WTC11 (cell line): ENCODE measurements around the gene SPNS3. TPM values are rescaled to one million over a fixed set of nuclear protein-coding genes. Genes with fewer than 3 reads are reported as not detected.
A peak's percentile ranks its signal among the peaks of the same experiment; 100 is the strongest.

Experiments used
- ATAC-seq: fragments of 200-7000 bp; cut with Tn5 transposase; 2 replicates; pipeline ENCODE4 v1.10.0; 2021; ENCODE audit warnings: mild to moderate bottlenecking, moderate library complexity
- CTCF ChIA-PET: fragments of 300-600 bp; sonication (Branson Sonifier 250); formaldehyde crosslinking; loops from one replicate; lab custom pipeline; 2021; ENCODE audit warnings: antibody characterized with exemption; lab: Charles Lee
- POLR2A ChIA-PET: fragments of 350-600 bp; sonication (Branson Sonifier 250); formaldehyde crosslinking; loops from one replicate; lab custom pipeline; 2021; ENCODE audit warnings: antibody characterized with exemption; lab: Charles Lee
- DNase-seq: peaks from one replicate; pipeline ENCODE4 v3.0.0; 2021; ENCODE audit warnings: low spot score
- H3K27ac Mint-ChIP-seq: 2 replicates; pipeline ENCODE4 v1.8.0; 2021; ENCODE audit warnings: mixed read lengths
- H3K27me3 Mint-ChIP-seq: 2 replicates; pipeline ENCODE4 v1.8.0; 2021; ENCODE audit warnings: low read depth, mild to moderate bottlenecking, moderate library complexity, mixed read lengths
- H3K36me3 Mint-ChIP-seq: 2 replicates; pipeline ENCODE4 v1.8.0; 2021; ENCODE audit warnings: mixed read lengths
- H3K4me1 Mint-ChIP-seq: 2 replicates; pipeline ENCODE4 v1.8.0; 2022; ENCODE audit warnings: mixed read lengths
- H3K4me3 Mint-ChIP-seq: 2 replicates; pipeline ENCODE4 v1.8.0; 2021; ENCODE audit warnings: mild to moderate bottlenecking, moderate library complexity, mixed read lengths
- H3K9me3 Mint-ChIP-seq: 2 replicates; pipeline ENCODE4 v1.8.0; 2021; ENCODE audit warnings: mixed read lengths
- ATF1 ChIP-seq: sonication (generic); formaldehyde crosslinking; IDR thresholded peaks from 2 replicates; pipeline ENCODE4 v1.8.1; 2023; ENCODE audit warnings: mild to moderate bottlenecking, moderate library complexity, missing genetic modification reagents
- ATF3 ChIP-seq: sonication (generic); formaldehyde crosslinking; conservative IDR thresholded peaks from 2 replicates; pipeline ENCODE4 v1.8.1; 2022; ENCODE audit warnings: mild to moderate bottlenecking, missing genetic modification reagents
- CDX4 ChIP-seq: fragments of 250-450 bp; sonication (Bioruptor Pico); IDR thresholded peaks from 2 replicates; pipeline ENCODE4 v1.9.0; 2021; ENCODE audit warnings: moderate library complexity, mild to moderate bottlenecking, inconsistent platforms, borderline replicate concordance
- CREM ChIP-seq: sonication (generic); formaldehyde crosslinking; IDR thresholded peaks from 2 replicates; pipeline ENCODE4 v1.8.1; 2022; ENCODE audit warnings: mild to moderate bottlenecking, missing genetic modification reagents, moderate library complexity
- ELF4 ChIP-seq: sonication (generic); formaldehyde crosslinking; IDR thresholded peaks from 2 replicates; pipeline ENCODE4 v1.8.1; 2022; ENCODE audit warnings: low read depth, mild to moderate bottlenecking, moderate library complexity, missing genetic modification reagents
- ETV6 ChIP-seq: sonication (generic); formaldehyde crosslinking; IDR thresholded peaks from 2 replicates; pipeline ENCODE4 v1.8.1; 2022; ENCODE audit warnings: mild to moderate bottlenecking, missing genetic modification reagents
- FOXK1 ChIP-seq: sonication (generic); formaldehyde crosslinking; IDR thresholded peaks from 2 replicates; pipeline ENCODE4 v1.8.0; 2022; ENCODE audit warnings: mild to moderate bottlenecking, moderate library complexity, missing genetic modification reagents
- FOXP1 ChIP-seq: sonication (generic); formaldehyde crosslinking; IDR thresholded peaks from 2 replicates; pipeline ENCODE4 v1.8.0; 2022; ENCODE audit warnings: missing genetic modification reagents, mild to moderate bottlenecking, moderate library complexity, borderline replicate concordance
- GRHL2 ChIP-seq: fragments of 250-450 bp; sonication (Bioruptor Pico); IDR thresholded peaks from 2 replicates; pipeline ENCODE4 v1.8.0; 2022; ENCODE audit warnings: mild to moderate bottlenecking, moderate library complexity; ENCODE audit not compliant: insufficient replicate concordance, severe bottlenecking
- IRF2 ChIP-seq: sonication (generic); formaldehyde crosslinking; IDR thresholded peaks from 2 replicates; pipeline ENCODE4 v1.8.0; 2022; ENCODE audit warnings: low read depth, missing genetic modification reagents, borderline replicate concordance
- KAT7 ChIP-seq: sonication (generic); formaldehyde crosslinking; IDR thresholded peaks from 2 replicates; pipeline ENCODE4 v1.8.1; 2023; ENCODE audit warnings: missing genetic modification reagents, mild to moderate bottlenecking, borderline replicate concordance
- MAX ChIP-seq: sonication (generic); formaldehyde crosslinking; IDR thresholded peaks from 2 replicates; pipeline ENCODE4 v1.8.0; 2022; ENCODE audit warnings: mild to moderate bottlenecking, missing genetic modification reagents
- MXD4 ChIP-seq: fragments of 250-450 bp; sonication (Bioruptor Pico); IDR thresholded peaks from 2 replicates; pipeline ENCODE4 v1.8.0; 2021; ENCODE audit warnings: mild to moderate bottlenecking, moderate library complexity, borderline replicate concordance
- NFE2L1 ChIP-seq: sonication (generic); formaldehyde crosslinking; IDR thresholded peaks from 2 replicates; pipeline ENCODE4 v1.8.1; 2023; ENCODE audit warnings: missing genetic modification reagents
- NFYB ChIP-seq: sonication (generic); formaldehyde crosslinking; conservative IDR thresholded peaks from 2 replicates; pipeline ENCODE4 v1.8.0; 2022; ENCODE audit warnings: low read depth, missing genetic modification reagents
- NR2C2 ChIP-seq: sonication (generic); formaldehyde crosslinking; IDR thresholded peaks from 2 replicates; pipeline ENCODE4 v1.8.0; 2022; ENCODE audit warnings: mild to moderate bottlenecking, missing genetic modification reagents
- PRDM15 ChIP-seq: sonication (generic); formaldehyde crosslinking; IDR thresholded peaks from 2 replicates; pipeline ENCODE4 v1.8.0; 2022; ENCODE audit warnings: missing genetic modification reagents
- PREB ChIP-seq: sonication (generic); formaldehyde crosslinking; IDR thresholded peaks from 2 replicates; pipeline ENCODE4 v1.8.1; 2022; ENCODE audit warnings: mild to moderate bottlenecking, missing genetic modification reagents, moderate library complexity, borderline replicate concordance
- ZNF416 ChIP-seq: fragments of 250-450 bp; sonication (Bioruptor Pico); IDR thresholded peaks from 2 replicates; pipeline ENCODE4 v1.9.0; 2021; ENCODE audit warnings: mild to moderate bottlenecking, inconsistent platforms
- total RNA-seq: library from RNA; stranded (reverse); gene quantifications from 3 replicates; pipeline ENCODE4 v1.2.3, GENCODE V29; 2021
- TF ChIP-seq, protein P1 (sequence below): sonication (generic); formaldehyde crosslinking; IDR thresholded peaks from 2 replicates; pipeline ENCODE4 v1.8.0; 2023; ENCODE audit warnings: missing genetic modification reagents

Gene SPNS3
- total RNA-seq, 1 experiment from 2014 or later = not detected

GRCh38 chr17:4531988-4532736 lies 98.4 kb downstream of the SPNS3 start:
- Mint-ChIP-seq H3K27me3 (peaks cover 77% of the 10 kb centered on the region), H3K4me3 (no peak overlapping the region), H3K27ac (no peak overlapping the region), H3K36me3 (no peaks in the 10 kb centered on the region), H3K4me1 (peaks cover 22% of the 10 kb centered on the region), H3K9me3 (no peaks in the 10 kb centered on the region)
- CTCF ChIA-PET = no interaction called here
- DNase-seq (no peak), ATAC-seq (no peak)
- TF ChIP-seq CREM (CRISPR knock-in tag) (no peak), ELF4 (CRISPR knock-in tag) (no peak), ETV6 (CRISPR knock-in tag) (no peak), PRDM15 (CRISPR knock-in tag) (no peak), ATF1 (no peak), GRHL2 (CRISPR knock-in tag) (no peak), IRF2 (CRISPR knock-in tag) (no peak), NFYB (no peak), MXD4 (CRISPR knock-in tag) (no peak), FOXK1 (CRISPR knock-in tag) (no peak), MAX (no peak), PREB (CRISPR knock-in tag) (no peak), NFE2L1 (CRISPR knock-in tag) (no peak), KAT7 (no peak), NR2C2 (CRISPR knock-in tag) (no peak), ZNF416 (no peak), ATF3 (CRISPR knock-in tag) (no peak)
- TF ChIP-seq, protein P1, sequence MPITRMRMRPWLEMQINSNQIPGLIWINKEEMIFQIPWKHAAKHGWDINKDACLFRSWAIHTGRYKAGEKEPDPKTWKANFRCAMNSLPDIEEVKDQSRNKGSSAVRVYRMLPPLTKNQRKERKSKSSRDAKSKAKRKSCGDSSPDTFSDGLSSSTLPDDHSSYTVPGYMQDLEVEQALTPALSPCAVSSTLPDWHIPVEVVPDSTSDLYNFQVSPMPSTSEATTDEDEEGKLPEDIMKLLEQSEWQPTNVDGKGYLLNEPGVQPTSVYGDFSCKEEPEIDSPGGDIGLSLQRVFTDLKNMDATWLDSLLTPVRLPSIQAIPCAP (CRISPR knock-in tag) = no peak
- POLR2A ChIA-PET = no interaction called here

DNA sequence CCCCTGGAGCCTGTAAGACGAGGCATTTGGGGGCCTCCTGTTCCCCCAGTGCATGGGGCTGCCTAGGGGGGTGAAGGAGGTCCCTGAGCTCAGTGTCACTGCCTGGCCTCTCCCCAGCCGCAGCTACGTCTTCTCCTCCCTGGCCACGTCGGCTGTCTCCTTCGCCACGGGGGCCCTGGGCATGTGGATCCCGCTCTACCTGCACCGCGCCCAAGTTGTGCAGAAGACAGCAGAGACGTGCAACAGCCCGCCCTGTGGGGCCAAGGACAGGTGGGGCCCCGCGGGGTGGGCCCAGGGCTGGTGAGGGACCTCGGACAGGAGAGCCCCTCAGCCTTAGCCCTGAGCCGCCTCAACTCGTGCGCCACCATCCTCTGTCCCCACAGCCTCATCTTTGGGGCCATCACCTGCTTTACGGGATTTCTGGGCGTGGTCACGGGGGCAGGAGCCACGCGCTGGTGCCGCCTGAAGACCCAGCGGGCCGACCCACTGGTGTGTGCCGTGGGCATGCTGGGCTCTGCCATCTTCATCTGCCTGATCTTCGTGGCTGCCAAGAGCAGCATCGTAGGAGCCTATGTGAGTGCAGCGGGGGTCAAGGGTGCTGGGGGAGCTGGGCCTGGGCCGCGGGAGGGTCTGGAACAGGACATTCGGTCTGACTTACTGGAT lies 99.3 kb downstream of the SPNS3 start:
- DNase-seq = no peak
- ChIA-PET CTCF (no interaction called here), POLR2A (no interaction called here)
- TF ChIP-seq FOXP1 (CRISPR knock-in tag) = 0 out of 2 replicates have a peak, but pooled peaks have one; percentile 26
- TF ChIP-seq CDX4 (CRISPR knock-in tag) = no peak
- ATAC-seq = no peak
- no peaks in the 10 kb centered on the region for H3K36me3 Mint-ChIP-seq
- H3K9me3 Mint-ChIP-seq = no peaks in the 10 kb centered on the region
- peaks cover 18% of the 10 kb centered on the region for H3K4me1 Mint-ChIP-seq
- no peak overlapping the region for H3K4me3 Mint-ChIP-seq
- H3K27me3 Mint-ChIP-seq = peaks cover 69% of the 10 kb centered on the region
- no peak overlapping the region for H3K27ac Mint-ChIP-seq
